Measurements from ENCODE around the gene POP4. TPM values are rescaled to one million over a fixed set of nuclear protein-coding genes. Genes with fewer than 3 reads are reported as not detected.

Gene POP4
- total and polyA plus RNA-seq, 9 of the 15 experiments (the other 6 are each of a cell fraction or from before 2014, with no cell fraction given) = 42.1 to 128 (median 99.0) TPM

DNA sequence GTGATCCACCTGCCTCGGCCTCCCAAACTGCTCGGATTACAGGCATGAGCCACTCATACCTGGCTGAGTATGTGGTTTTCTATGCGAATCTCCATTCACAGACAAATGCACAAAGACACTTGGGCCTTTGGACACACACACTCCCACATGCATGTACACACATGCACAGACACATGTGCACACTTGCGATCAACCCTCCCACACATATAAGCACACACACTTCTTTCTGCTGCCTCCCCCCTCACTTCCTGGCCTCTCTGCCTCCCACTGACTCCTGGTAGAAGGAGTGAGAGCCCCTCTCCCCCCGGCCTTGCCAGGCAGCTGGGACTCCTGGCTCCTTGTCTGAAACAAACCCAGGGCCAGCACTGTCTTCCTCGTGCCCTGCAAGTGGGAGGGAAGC is 29.9 kb downstream of the POP4 start:
- no peak for DNase-seq (ENCODE audit: extremely low read depth in 1 of 4, low spot score in 3 of 4)
- Histone ChIP-seq H4K20me1 (replicated peaks; ENCODE audit: control insufficient read depth, insufficient read depth, low read length) (no peaks in the 10 kb centered on the region), H3K4me2 (ENCODE audit: insufficient read depth, low read length) (no peak overlapping the region), H3K9me1 (ENCODE audit: control insufficient read depth, insufficient read depth, low read length) (no peaks in the 10 kb centered on the region), H3K4me1 (replicated peaks in 1 of 2; ENCODE audit: control insufficient read depth in 2 of 2, insufficient read depth in 2 of 2, low read length in 2 of 2) (no peaks in the 10 kb centered on the region), H3K36me3 (ENCODE audit: control insufficient read depth, insufficient read depth, low read length) (no peaks in the 10 kb centered on the region), H3K79me2 (ENCODE audit: control insufficient read depth, insufficient read depth, low read length) (no peaks in the 10 kb centered on the region), H3K9ac (ENCODE audit: insufficient read depth in 1 of 2, low read depth in 2 of 2, low read length in 2 of 2) (no peak overlapping the region), H3K27ac (ENCODE audit: extremely low read depth, low read depth, low read length) (no peak overlapping the region), H3K4me3 (no peak overlapping the region), H3K27me3 (ENCODE audit: control insufficient read depth in 2 of 2, insufficient read depth in 2 of 2, low read length in 2 of 2) (no peaks in the 10 kb centered on the region), H3K9me3 (replicated peaks; ENCODE audit: control insufficient read depth, insufficient read depth, low read depth, low read length) (no peaks in the 10 kb centered on the region), H2AFZ (ENCODE audit: low read depth, low read length) (no peak overlapping the region)
- FAIRE-seq = no peak
- no peak for TF ChIP-seq MCM5 (IDR thresholded peaks at IDR 0.05; ENCODE audit: low read depth)
- no peak for TF ChIP-seq HIVEP1 (CRISPR knock-in tag; IDR thresholded peaks at IDR 0.05)
- ChIA-PET POLR2A (no interaction called here), CTCF (ENCODE audit: low intra/inter-chr PET ratio) (no interaction called here)
- in situ Hi-C loops (cut with MboI) (no loop called here), intact Hi-C loops (cut with micrococcal nuclease) (no loop called here)
- 49% methylated on average over 6 of the region's 6 CpGs for WGBS (ENCODE audit: insufficient coverage, low coverage, missing lambda C conversion rate)
- BruUV-seq (replicated peaks) = no TSS peak
- no peak for ATAC-seq

DNA sequence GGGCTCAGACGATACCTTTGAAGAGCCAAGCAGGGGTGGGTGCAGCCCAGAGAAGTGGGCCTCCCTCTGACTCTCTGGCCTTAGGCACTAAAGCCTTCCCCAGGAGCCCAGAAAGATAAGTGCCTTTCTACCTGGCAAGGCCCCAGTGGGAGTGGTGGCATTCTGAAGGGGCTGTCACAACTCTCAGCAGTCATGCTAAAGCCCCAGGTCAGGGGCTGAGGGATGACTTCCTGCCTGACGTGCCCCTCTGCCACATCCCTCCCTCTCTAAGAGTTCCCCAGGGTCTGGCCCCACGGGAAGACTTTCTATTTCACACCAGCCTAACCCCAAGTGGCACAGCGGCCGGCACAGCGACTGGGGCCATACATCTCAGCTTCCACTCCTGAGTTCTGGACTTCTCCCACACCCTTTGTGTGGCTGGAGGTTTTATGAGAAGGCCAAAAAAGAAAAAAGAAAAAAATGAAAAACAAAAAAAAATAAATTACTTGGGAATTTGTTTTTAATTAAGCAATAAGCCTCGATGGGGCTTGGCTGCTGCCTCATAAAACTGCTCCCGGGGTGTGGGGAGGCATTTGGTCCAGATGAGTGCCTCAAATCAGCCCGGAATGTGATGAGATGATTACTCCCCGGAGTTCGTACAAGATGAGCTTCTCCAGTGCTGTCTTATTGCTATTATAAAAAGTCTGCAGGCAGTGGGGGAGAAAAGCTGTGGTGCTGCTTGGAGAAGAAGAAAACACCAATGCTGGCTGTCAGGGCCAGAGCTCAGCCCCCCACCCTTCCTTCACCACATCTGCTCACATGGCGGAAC is 30.7 kb downstream of the POP4 start:
- no peaks in the 10 kb centered on the region for H3K9me1 ChIP-seq (ENCODE audit: control insufficient read depth, insufficient read depth, low read length)
- H3K79me2 ChIP-seq (ENCODE audit: control insufficient read depth, insufficient read depth, low read length) = no peaks in the 10 kb centered on the region
- DNase-seq (ENCODE audit: extremely low read depth in 1 of 4, low spot score in 3 of 4) (no peak), ATAC-seq (no peak), FAIRE-seq (no peak)
- H3K36me3 ChIP-seq (ENCODE audit: control insufficient read depth, insufficient read depth, low read length) = no peaks in the 10 kb centered on the region
- WGBS (ENCODE audit: insufficient coverage, low coverage, missing lambda C conversion rate) = 46% methylated on average over 9 of the region's 12 CpGs
- POLR2A ChIA-PET = no interaction called here
- CTCF ChIA-PET (ENCODE audit: low intra/inter-chr PET ratio) = no interaction called here
- H3K27ac ChIP-seq (ENCODE audit: extremely low read depth, low read depth, low read length) = no peak overlapping the region
- H3K27me3 ChIP-seq (ENCODE audit: control insufficient read depth in 2 of 2, insufficient read depth in 2 of 2, low read length in 2 of 2) = no peaks in the 10 kb centered on the region
- no peak overlapping the region for H3K4me2 ChIP-seq (ENCODE audit: insufficient read depth, low read length)
- no peak overlapping the region for H2AFZ ChIP-seq (ENCODE audit: low read depth, low read length)
- in situ Hi-C loops (cut with MboI) (no loop called here), intact Hi-C loops (cut with micrococcal nuclease) (no loop called here)
- no peaks in the 10 kb centered on the region for H3K4me1 ChIP-seq (replicated peaks in 1 of 2; ENCODE audit: control insufficient read depth in 2 of 2, insufficient read depth in 2 of 2, low read length in 2 of 2)
- no peaks in the 10 kb centered on the region for H3K9me3 ChIP-seq (replicated peaks; ENCODE audit: control insufficient read depth, insufficient read depth, low read depth, low read length)
- H4K20me1 ChIP-seq (replicated peaks; ENCODE audit: control insufficient read depth, insufficient read depth, low read length) = no peaks in the 10 kb centered on the region
- no peak overlapping the region for H3K4me3 ChIP-seq
- BruUV-seq (replicated peaks) = no TSS peak
- H3K9ac ChIP-seq (ENCODE audit: insufficient read depth in 1 of 2, low read depth in 2 of 2, low read length in 2 of 2) = no peak overlapping the region; a peak in 1 of 4 replicates
- TF ChIP-seq HDAC2 (IDR thresholded peaks at IDR 0.05) (no peak), U2AF1 (optimal IDR thresholded peaks at IDR 0.05; ENCODE audit: low read depth, low read length) (no peak), HDAC8 (tag; IDR thresholded peaks at IDR 0.05) (no peak), CTBP1 (IDR thresholded peaks at IDR 0.05; ENCODE audit: borderline replicate concordance) (no peak), NCOA4 (IDR thresholded peaks at IDR 0.05; ENCODE audit: partially characterized antibody) (no peak), NBN (IDR thresholded peaks at IDR 0.05; ENCODE audit: low read depth) (no peak), MTA1 (IDR thresholded peaks at IDR 0.05; ENCODE audit: borderline replicate concordance) (no peak)
- TF ChIP-seq, protein P1, sequence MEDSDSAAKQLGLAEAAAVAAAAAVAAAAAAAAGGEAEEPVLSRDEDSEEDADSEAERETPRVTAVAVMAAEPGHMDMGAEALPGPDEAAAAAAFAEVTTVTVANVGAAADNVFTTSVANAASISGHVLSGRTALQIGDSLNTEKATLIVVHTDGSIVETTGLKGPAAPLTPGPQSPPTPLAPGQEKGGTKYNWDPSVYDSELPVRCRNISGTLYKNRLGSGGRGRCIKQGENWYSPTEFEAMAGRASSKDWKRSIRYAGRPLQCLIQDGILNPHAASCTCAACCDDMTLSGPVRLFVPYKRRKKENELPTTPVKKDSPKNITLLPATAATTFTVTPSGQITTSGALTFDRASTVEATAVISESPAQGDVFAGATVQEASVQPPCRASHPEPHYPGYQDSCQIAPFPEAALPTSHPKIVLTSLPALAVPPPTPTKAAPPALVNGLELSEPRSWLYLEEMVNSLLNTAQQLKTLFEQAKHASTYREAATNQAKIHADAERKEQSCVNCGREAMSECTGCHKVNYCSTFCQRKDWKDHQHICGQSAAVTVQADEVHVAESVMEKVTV (CRISPR knock-in tag; IDR thresholded peaks at IDR 0.05) = no peak
- TF ChIP-seq, protein P2, sequence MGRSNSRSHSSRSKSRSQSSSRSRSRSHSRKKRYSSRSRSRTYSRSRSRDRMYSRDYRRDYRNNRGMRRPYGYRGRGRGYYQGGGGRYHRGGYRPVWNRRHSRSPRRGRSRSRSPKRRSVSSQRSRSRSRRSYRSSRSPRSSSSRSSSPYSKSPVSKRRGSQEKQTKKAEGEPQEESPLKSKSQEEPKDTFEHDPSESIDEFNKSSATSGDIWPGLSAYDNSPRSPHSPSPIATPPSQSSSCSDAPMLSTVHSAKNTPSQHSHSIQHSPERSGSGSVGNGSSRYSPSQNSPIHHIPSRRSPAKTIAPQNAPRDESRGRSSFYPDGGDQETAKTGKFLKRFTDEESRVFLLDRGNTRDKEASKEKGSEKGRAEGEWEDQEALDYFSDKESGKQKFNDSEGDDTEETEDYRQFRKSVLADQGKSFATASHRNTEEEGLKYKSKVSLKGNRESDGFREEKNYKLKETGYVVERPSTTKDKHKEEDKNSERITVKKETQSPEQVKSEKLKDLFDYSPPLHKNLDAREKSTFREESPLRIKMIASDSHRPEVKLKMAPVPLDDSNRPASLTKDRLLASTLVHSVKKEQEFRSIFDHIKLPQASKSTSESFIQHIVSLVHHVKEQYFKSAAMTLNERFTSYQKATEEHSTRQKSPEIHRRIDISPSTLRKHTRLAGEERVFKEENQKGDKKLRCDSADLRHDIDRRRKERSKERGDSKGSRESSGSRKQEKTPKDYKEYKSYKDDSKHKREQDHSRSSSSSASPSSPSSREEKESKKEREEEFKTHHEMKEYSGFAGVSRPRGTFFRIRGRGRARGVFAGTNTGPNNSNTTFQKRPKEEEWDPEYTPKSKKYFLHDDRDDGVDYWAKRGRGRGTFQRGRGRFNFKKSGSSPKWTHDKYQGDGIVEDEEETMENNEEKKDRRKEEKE (IDR thresholded peaks at IDR 0.05; ENCODE audit: borderline replicate concordance in 1 of 2, control insufficient read depth in 1 of 2, low read depth in 2 of 2, low read length in 1 of 2) = no peak

All from K562 (cell line).